ENCODE data around the gene VAV1.
"Not testable (repeated sequence)": the region's sequence is repeated elsewhere in the genome, so short reads cannot be mapped to it uniquely, and the experiment has no call there.

The VAV1 gene

GRCh38 chr19:6868351-6868750 lies 95.8 kb downstream of the VAV1 start:
- TF ChIP-seq POLR2A (IDR thresholded peaks at IDR 0.05; ENCODE audit: extremely low read depth, insufficient read length) (no peak), MYC (IDR thresholded peaks at IDR 0.05; ENCODE audit: low read depth, low read length) (no peak)
- peak; percentile 74 for DNase-seq (ENCODE audit: low read depth)
- H3K4me3 ChIP-seq (ENCODE audit: low read depth, low read length) = no peak overlapping the region

- not testable (repeated sequence) for H3K4me3 ChIP-seq (ENCODE audit: low read depth, low read length); DNase-seq (ENCODE audit: low read depth)
These were observed 96.8 kb downstream of the VAV1 start for GRCh38 chr19:6869151-6869882.

- DNase-seq (ENCODE audit: low read depth) = no peak
- TF ChIP-seq POLR2A (IDR thresholded peaks at IDR 0.05; ENCODE audit: extremely low read depth, insufficient read length) (no peak), MAX (IDR thresholded peaks at IDR 0.05; ENCODE audit: low read depth, low read length) (no peak), MYC (IDR thresholded peaks at IDR 0.05; ENCODE audit: low read depth, low read length) (no peak), CTCF (IDR thresholded peaks at IDR 0.05; ENCODE audit: low read depth, low read length) (no peak)
- no peak overlapping the region for H3K4me3 ChIP-seq (ENCODE audit: low read depth, low read length)
These were observed 101.4 kb downstream of the VAV1 start for GRCh38 chr19:6873708-6874431.

- H3K4me3 ChIP-seq (ENCODE audit: low read depth, low read length) = no peak overlapping the region
- no peak for TF ChIP-seq CTCF (IDR thresholded peaks at IDR 0.05; ENCODE audit: low read depth, low read length)
- TF ChIP-seq MYC (IDR thresholded peaks at IDR 0.05; ENCODE audit: low read depth, low read length) = no peak
- no peak for TF ChIP-seq POLR2A (IDR thresholded peaks at IDR 0.05; ENCODE audit: extremely low read depth, insufficient read length)
- no peak for TF ChIP-seq MAX (IDR thresholded peaks at IDR 0.05; ENCODE audit: low read depth, low read length)
- no peak for DNase-seq (ENCODE audit: low read depth)
These were observed 102.7 kb downstream of the VAV1 start for GRCh38 chr19:6875218-6875617.

GRCh38 chr19:6876748-6877147 lies 104.2 kb downstream of the VAV1 start:
- H3K4me3 ChIP-seq (ENCODE audit: low read depth, low read length) = no peak overlapping the region
- no peak for TF ChIP-seq CTCF (IDR thresholded peaks at IDR 0.05; ENCODE audit: low read depth, low read length)
- TF ChIP-seq MYC (IDR thresholded peaks at IDR 0.05; ENCODE audit: low read depth, low read length) = no peak
- no peak for TF ChIP-seq MAX (IDR thresholded peaks at IDR 0.05; ENCODE audit: low read depth, low read length)
- no peak for TF ChIP-seq POLR2A (IDR thresholded peaks at IDR 0.05; ENCODE audit: extremely low read depth, insufficient read length)
- peak; percentile 52 for DNase-seq (ENCODE audit: low read depth)

GRCh38 chr19:6877766-6878165 lies 105.3 kb downstream of the VAV1 start:
- no peak for DNase-seq (ENCODE audit: low read depth)
- H3K4me3 ChIP-seq (ENCODE audit: low read depth, low read length) = no peak overlapping the region
- TF ChIP-seq MAX (IDR thresholded peaks at IDR 0.05; ENCODE audit: low read depth, low read length) (no peak), CTCF (IDR thresholded peaks at IDR 0.05; ENCODE audit: low read depth, low read length) (no peak), MYC (IDR thresholded peaks at IDR 0.05; ENCODE audit: low read depth, low read length) (no peak)
